GM23248 (cell line): ENCODE measurements around the gene VAV2. TPM values are rescaled to one million over a fixed set of nuclear protein-coding genes. Genes with fewer than 3 reads are reported as not detected.

ENCODE experiments used
- DNase-seq: peaks from one replicate; pipeline ENCODE4 v3.0.0-alpha.2; 2015
- H2AFZ ChIP-seq: fragments of 200-600 bp; sonication (generic); 2 replicates; pipeline ENCODE4 v1.6.1; 2016; ENCODE audit warnings: antibody characterized with exemption
- H3F3A ChIP-seq: fragments of 200-600 bp; sonication (generic); 2 replicates; pipeline ENCODE4 v1.6.1; 2016; ENCODE audit warnings: mild to moderate bottlenecking, antibody characterized with exemption, mixed run types; ENCODE audit not compliant: insufficient read depth
- H3K27ac ChIP-seq: fragments of 200-600 bp; sonication (generic); 2 replicates; pipeline ENCODE4 v1.5.1; 2016; ENCODE audit warnings: mild to moderate bottlenecking
- H3K27me3 ChIP-seq: fragments of 200-600 bp; sonication (generic); replicated peaks from 2 replicates; pipeline ENCODE4 v1.6.1; 2016; ENCODE audit warnings: mild to moderate bottlenecking; ENCODE audit not compliant: insufficient read depth
- H3K36me3 ChIP-seq: fragments of 200-600 bp; sonication (generic); 2 replicates; pipeline ENCODE4 v1.6.1; 2016; ENCODE audit warnings: low read depth, mild to moderate bottlenecking
- H3K4me1 ChIP-seq: fragments of 200-600 bp; sonication (generic); 2 replicates; pipeline ENCODE4 v1.6.1; 2016; ENCODE audit warnings: mild to moderate bottlenecking; ENCODE audit not compliant: insufficient read depth
- H3K4me2 ChIP-seq: fragments of 200-600 bp; sonication (generic); one replicate; pipeline ENCODE4 v1.6.1; 2016; ENCODE audit warnings: mild to moderate bottlenecking; ENCODE audit not compliant: unreplicated experiment
- H3K4me3 ChIP-seq: fragments of 200-600 bp; sonication (generic); 2 replicates; pipeline ENCODE4 v1.5.1; 2016; ENCODE audit warnings: mild to moderate bottlenecking
- H3K79me2 ChIP-seq: fragments of 200-600 bp; sonication (generic); 2 replicates; pipeline ENCODE4 v1.6.1; 2016; ENCODE audit warnings: mild to moderate bottlenecking; ENCODE audit not compliant: insufficient read depth
- H3K9ac ChIP-seq: fragments of 200-600 bp; sonication (generic); 2 replicates; pipeline ENCODE4 v1.6.1; 2016; ENCODE audit warnings: mild to moderate bottlenecking
- H3K9me2 ChIP-seq: fragments of 200-600 bp; sonication (generic); 2 replicates; pipeline ENCODE4 v1.6.1; 2016; ENCODE audit warnings: mixed run types, mild to moderate bottlenecking, moderate library complexity; ENCODE audit not compliant: insufficient read depth
- H3K9me3 ChIP-seq: fragments of 200-600 bp; sonication (generic); one replicate; pipeline ENCODE4 v1.6.1; 2017; ENCODE audit warnings: low read depth
- H4K20me1 ChIP-seq: fragments of 200-600 bp; sonication (generic); 2 replicates; pipeline ENCODE4 v1.6.0; 2016; ENCODE audit not compliant: insufficient read depth
- EZH2 ChIP-seq: fragments of 200-600 bp; sonication (generic); IDR thresholded peaks from 2 replicates; pipeline ENCODE4 v1.6.1; 2018; ENCODE audit warnings: antibody characterized with exemption, mild to moderate bottlenecking; ENCODE audit not compliant: insufficient read depth, poor library complexity, severe bottlenecking
- EZH2phosphoT487 ChIP-seq: fragments of 200-600 bp; sonication (generic); IDR thresholded peaks from 2 replicates; pipeline ENCODE4 v1.6.1; 2018; ENCODE audit warnings: antibody characterized with exemption, moderate library complexity, mild to moderate bottlenecking, low read depth; ENCODE audit not compliant: insufficient read depth
- WGBS, 2 experiments: methylation state at CpG; one replicate each; pipeline ENCODE4 v1.1.6; 2015 to 2017; ENCODE audit warnings: low lambda C conversion rate in 2 of 2, low coverage in 1 of 2; ENCODE audit errors: missing lambda C conversion rate in 2 of 2; 5-methylcytosine and 5-hydroxymethylcytosine counted together
- in situ Hi-C: fragments of 300-500 bp; cut with MboI; formaldehyde crosslinking; loops from 2 replicates; pipeline ENCODE4 v1.15.0; 2020
- polyA plus RNA-seq: library from polyadenylated mRNA; unstranded; fragments of >200 nt; fragmentation: Nextera tagmentation; extraction: Ambion mirVana; gene quantifications from 2 replicates; pipeline ENCODE4 v1.2.1, GENCODE V29; 2016
- total RNA-seq: library from RNA; depleted of rRNA; stranded (reverse); fragments of >200 nt; shearing (Covaris generic); gene quantifications from 2 replicates; pipeline ENCODE4 v1.2.3, GENCODE V29; 2014

VAV2 gene
- total and polyA plus RNA-seq, 2 experiments from 2014 or later, result 6.7 to 9.0 TPM

DNA sequence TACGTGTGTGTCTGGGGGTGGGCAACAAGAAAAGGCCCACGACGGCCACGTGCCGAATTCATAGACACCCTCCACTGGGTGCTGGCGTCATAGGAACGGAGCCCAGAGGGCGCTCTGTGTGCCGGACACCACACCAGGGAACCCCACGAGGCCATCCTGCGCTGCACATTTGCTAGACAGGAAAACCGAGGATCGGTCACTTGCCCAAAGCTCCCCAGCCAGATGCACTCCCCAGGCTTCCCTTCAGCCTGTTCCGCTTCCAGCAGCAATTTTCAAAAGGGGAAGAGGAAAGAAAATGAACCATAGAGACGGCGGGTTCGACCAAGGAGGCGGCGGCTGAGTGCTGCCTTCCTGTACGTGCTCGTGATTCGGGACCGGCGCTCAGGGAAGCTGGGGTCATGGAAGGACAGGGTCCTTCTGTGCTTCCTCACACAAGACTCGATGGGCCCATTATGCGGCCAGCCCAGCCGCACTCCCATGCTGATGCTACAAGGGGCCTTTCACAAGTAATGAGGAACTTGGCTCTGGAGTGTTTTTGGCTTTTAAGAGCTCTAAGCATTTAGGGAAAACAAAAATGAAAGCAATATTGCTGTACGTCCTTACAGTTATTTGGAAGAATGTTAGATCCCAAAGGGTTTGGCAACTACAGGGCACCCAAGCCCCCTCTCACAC lies 129.4 kb downstream of the VAV2 start:
- H3K4me1 ChIP-seq, result no peaks in the 10 kb centered on the region
- no peaks in the 10 kb centered on the region for H3K27me3 ChIP-seq
- H3K27ac ChIP-seq, result no peak overlapping the region
- no peak overlapping the region for H3K4me3 ChIP-seq
- no peaks in the 10 kb centered on the region for H3K9me2 ChIP-seq
- WGBS, 2 experiments, result 95 to 96% methylated on average over 28 of the region's 28 CpGs
- H4K20me1 ChIP-seq, result no peaks in the 10 kb centered on the region; the same call in 1 of the 2 replicates
- DNase-seq, result no peak
- no peak overlapping the region for H2AFZ ChIP-seq
- peaks cover 18% of the 10 kb centered on the region; the same call in 1 of the 2 replicates for H3K79me2 ChIP-seq
- H3K36me3 ChIP-seq, result no peaks in the 10 kb centered on the region
- no peak overlapping the region for H3K4me2 ChIP-seq
- no peaks in the 10 kb centered on the region for H3K9me3 ChIP-seq
- no peaks in the 10 kb centered on the region for H3F3A ChIP-seq
- in situ Hi-C loops, result no loop called here
- no peak for TF ChIP-seq EZH2phosphoT487
- no peak for TF ChIP-seq EZH2
- no peak overlapping the region for H3K9ac ChIP-seq

DNA sequence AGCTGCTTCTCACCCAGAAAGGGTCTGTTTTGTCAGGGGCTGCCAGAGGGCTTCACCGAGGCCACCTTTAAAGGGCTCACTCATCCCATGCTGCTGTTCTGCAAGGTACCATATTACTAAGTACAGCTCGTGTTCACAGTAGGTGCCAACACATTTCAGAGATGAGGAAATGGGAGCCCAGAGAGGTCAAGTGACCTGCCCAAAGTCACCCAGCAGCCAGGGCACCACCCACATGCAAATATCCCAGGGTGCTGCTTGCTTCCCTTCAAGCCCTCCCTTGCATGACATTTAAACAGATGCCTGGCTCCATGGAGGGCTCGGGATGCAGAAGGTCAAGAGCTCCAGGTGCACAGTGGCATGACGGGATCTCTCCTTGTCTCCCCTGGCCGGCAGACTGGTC lies 130.4 kb downstream of the VAV2 start:
- H3K36me3 ChIP-seq, result no peaks in the 10 kb centered on the region
- H3K9me2 ChIP-seq, result no peaks in the 10 kb centered on the region
- H3K27me3 ChIP-seq, result no peaks in the 10 kb centered on the region
- H2AFZ ChIP-seq, result no peak overlapping the region
- H3K4me2 ChIP-seq, result no peak overlapping the region
- in situ Hi-C loops, result no loop called here
- no peak overlapping the region for H3K9ac ChIP-seq
- peaks cover 15% of the 10 kb centered on the region; the same call in 1 of the 2 replicates for H3K79me2 ChIP-seq
- no peak overlapping the region for H3K27ac ChIP-seq
- H3K4me1 ChIP-seq, result no peaks in the 10 kb centered on the region
- H4K20me1 ChIP-seq, result no peaks in the 10 kb centered on the region; the same call in 1 of the 2 replicates
- WGBS, 2 experiments, result 97 to 100% methylated on average over 5 of the region's 5 CpGs
- DNase-seq, result no peak
- no peak for TF ChIP-seq EZH2phosphoT487
- TF ChIP-seq EZH2, result no peak
- no peaks in the 10 kb centered on the region for H3K9me3 ChIP-seq
- no peak overlapping the region for H3K4me3 ChIP-seq
- no peaks in the 10 kb centered on the region for H3F3A ChIP-seq

DNA sequence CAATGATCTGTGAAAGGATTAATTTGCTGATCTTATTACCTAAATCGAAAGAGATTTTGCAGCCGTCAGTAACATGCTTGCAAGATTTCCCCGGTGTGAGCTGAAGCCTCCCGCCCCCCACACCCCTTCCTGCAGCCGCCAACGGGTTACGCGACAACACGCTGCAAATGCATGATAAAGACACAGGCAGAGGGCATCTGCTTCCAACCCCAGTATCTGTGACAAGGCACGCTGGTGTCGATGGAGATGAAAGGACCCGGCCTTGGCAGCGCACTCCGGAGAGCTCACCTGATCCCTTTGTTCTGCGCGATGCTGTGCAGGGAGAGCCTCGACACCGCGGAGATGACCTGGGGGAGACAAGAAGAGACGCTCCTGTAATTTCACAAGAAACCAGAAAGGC lies 131.0 kb downstream of the VAV2 start:
- no peaks in the 10 kb centered on the region for H3F3A ChIP-seq
- H3K27ac ChIP-seq, result no peak overlapping the region
- no peak overlapping the region for H3K4me3 ChIP-seq
- no peak overlapping the region for H2AFZ ChIP-seq
- in situ Hi-C loops, result no loop called here
- no peaks in the 10 kb centered on the region for H3K9me3 ChIP-seq
- no peak for DNase-seq
- H3K36me3 ChIP-seq, result no peaks in the 10 kb centered on the region
- WGBS, 2 experiments, result 84 to 86% methylated on average over 20 of the region's 20 CpGs
- H3K27me3 ChIP-seq, result no peaks in the 10 kb centered on the region
- H3K4me1 ChIP-seq, result no peaks in the 10 kb centered on the region
- H3K9ac ChIP-seq, result no peak overlapping the region
- no peaks in the 10 kb centered on the region; the same call in 1 of the 2 replicates for H4K20me1 ChIP-seq
- H3K79me2 ChIP-seq, result 0 out of 2 replicates have a peak, but pooled peaks cover 15% of the 10 kb centered on the region
- no peak for TF ChIP-seq EZH2phosphoT487
- no peak for TF ChIP-seq EZH2
- H3K9me2 ChIP-seq, result no peaks in the 10 kb centered on the region
- no peak overlapping the region for H3K4me2 ChIP-seq

DNA sequence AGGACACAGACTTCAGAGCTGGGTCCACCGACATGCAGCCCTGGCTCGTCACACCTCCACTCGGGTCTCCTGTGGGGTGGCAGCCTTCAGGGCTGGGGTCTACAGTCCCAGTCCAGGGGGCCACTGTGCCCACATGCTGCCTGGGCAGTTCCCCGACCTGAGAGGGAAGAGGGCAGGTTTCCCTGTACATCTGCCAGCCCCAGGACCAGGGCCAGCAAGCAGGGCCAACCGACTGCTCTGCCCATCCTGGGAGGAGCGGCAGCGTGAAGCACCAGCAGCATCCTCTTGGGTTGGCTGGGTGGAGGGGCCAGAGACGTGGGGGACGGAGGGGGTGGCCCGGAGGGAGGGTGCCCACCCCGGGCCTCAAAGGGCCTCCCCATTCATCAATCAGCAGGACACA lies 133.4 kb downstream of the VAV2 start:
- Histone ChIP-seq H3K4me3 (no peak overlapping the region), H2AFZ (no peak overlapping the region), H3K27ac (no peak overlapping the region), H3K9me2 (no peaks in the 10 kb centered on the region), H3K36me3 (no peaks in the 10 kb centered on the region), H3K27me3 (no peaks in the 10 kb centered on the region), H3K9me3 (no peaks in the 10 kb centered on the region), H3F3A (no peaks in the 10 kb centered on the region), H3K79me2 (no peaks in the 10 kb centered on the region), H3K9ac (no peak overlapping the region), H3K4me1 (no peaks in the 10 kb centered on the region), H3K4me2 (no peak overlapping the region), H4K20me1 (no peaks in the 10 kb centered on the region; the same call in 1 of the 2 replicates)
- in situ Hi-C loops, result no loop called here
- 89 to 90% methylated on average over 8 to 11 of the region's 11 CpGs for WGBS, 2 experiments
- TF ChIP-seq EZH2phosphoT487 (no peak), EZH2 (no peak)
- no peak for DNase-seq

DNA sequence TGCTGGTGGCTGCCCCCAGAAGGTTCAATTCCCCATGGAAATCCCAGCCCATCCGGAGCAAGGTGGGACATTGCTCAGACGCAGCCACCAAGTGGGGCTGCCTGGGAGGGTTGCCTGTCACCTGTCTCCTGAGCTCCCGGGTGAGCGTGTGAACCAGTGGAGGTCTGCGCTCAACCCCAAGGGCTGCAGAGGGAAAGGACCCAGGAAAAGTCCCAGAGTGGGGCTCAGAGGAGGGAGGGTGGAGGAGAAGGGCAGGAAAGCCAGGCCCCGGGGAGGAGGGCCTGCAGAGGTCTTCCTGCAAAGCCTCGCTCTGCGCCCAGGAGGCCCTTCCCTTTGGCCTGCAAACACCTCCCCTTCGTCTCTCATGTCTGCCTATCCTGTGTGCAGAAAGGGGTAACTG lies 134.5 kb downstream of the VAV2 start:
- H2AFZ ChIP-seq, result no peak overlapping the region
- no peaks in the 10 kb centered on the region for H3K9me3 ChIP-seq
- no peaks in the 10 kb centered on the region for H3K79me2 ChIP-seq
- H4K20me1 ChIP-seq, result no peaks in the 10 kb centered on the region
- H3K9ac ChIP-seq, result no peak overlapping the region
- TF ChIP-seq EZH2 (no peak), EZH2phosphoT487 (no peak)
- H3K4me3 ChIP-seq, result no peak overlapping the region
- in situ Hi-C loops, result no loop called here
- H3K9me2 ChIP-seq, result no peaks in the 10 kb centered on the region
- no peaks in the 10 kb centered on the region for H3K36me3 ChIP-seq
- H3K4me2 ChIP-seq, result no peak overlapping the region
- no peaks in the 10 kb centered on the region for H3K27me3 ChIP-seq
- H3K4me1 ChIP-seq, result no peaks in the 10 kb centered on the region
- whole genome bisulfite sequencing, 2 experiments, result 97 to 98% methylated on average over 9 of the region's 9 CpGs
- DNase-seq, result no peak
- no peak overlapping the region for H3K27ac ChIP-seq
- H3F3A ChIP-seq, result no peaks in the 10 kb centered on the region
